ENCODE data around the gene MEGF10.

GRCh38 chr5:127367029-127367428 lies 76.4 kb downstream of the MEGF10 start:
- TF ChIP-seq POLR2A (IDR thresholded peaks at IDR 0.05; ENCODE audit: control extremely low read depth in 1 of 2, low read depth in 2 of 2, low read length in 2 of 2) (no peak), ATF2 (IDR thresholded peaks at IDR 0.05; ENCODE audit: low read length) (no peak), CREB1 (IDR thresholded peaks at IDR 0.05) (no peak), JUND (IDR thresholded peaks at IDR 0.05; ENCODE audit: low read length) (no peak), SP1 (IDR thresholded peaks at IDR 0.05; ENCODE audit: low read depth, low read length) (no peak), GTF2F1 (IDR thresholded peaks at IDR 0.05; ENCODE audit: borderline replicate concordance, low read depth, low read length) (no peak), TAF1 (IDR thresholded peaks at IDR 0.05; ENCODE audit: low read depth, low read length) (no peak)
- TF ChIP-seq, protein P1, sequence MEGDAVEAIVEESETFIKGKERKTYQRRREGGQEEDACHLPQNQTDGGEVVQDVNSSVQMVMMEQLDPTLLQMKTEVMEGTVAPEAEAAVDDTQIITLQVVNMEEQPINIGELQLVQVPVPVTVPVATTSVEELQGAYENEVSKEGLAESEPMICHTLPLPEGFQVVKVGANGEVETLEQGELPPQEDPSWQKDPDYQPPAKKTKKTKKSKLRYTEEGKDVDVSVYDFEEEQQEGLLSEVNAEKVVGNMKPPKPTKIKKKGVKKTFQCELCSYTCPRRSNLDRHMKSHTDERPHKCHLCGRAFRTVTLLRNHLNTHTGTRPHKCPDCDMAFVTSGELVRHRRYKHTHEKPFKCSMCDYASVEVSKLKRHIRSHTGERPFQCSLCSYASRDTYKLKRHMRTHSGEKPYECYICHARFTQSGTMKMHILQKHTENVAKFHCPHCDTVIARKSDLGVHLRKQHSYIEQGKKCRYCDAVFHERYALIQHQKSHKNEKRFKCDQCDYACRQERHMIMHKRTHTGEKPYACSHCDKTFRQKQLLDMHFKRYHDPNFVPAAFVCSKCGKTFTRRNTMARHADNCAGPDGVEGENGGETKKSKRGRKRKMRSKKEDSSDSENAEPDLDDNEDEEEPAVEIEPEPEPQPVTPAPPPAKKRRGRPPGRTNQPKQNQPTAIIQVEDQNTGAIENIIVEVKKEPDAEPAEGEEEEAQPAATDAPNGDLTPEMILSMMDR (IDR thresholded peaks at IDR 0.05; ENCODE audit: control extremely low read depth in 1 of 3, insufficient read depth in 1 of 3, low read depth in 1 of 3, low read length in 3 of 3), result no peak

Data from H1 (cell line).